GM04504 (cell line): ENCODE data around the gene SSNA1.

Experiments used
- DNase-seq: peaks from one replicate; pipeline ENCODE4 v3.0.0-alpha.2; 2012; ENCODE audit warnings: low read depth

Gene SSNA1

GRCh38 chr9:137168573-137168903, 19.9 kb upstream of the SSNA1 start:
- DNase-seq: no peak

DNA sequence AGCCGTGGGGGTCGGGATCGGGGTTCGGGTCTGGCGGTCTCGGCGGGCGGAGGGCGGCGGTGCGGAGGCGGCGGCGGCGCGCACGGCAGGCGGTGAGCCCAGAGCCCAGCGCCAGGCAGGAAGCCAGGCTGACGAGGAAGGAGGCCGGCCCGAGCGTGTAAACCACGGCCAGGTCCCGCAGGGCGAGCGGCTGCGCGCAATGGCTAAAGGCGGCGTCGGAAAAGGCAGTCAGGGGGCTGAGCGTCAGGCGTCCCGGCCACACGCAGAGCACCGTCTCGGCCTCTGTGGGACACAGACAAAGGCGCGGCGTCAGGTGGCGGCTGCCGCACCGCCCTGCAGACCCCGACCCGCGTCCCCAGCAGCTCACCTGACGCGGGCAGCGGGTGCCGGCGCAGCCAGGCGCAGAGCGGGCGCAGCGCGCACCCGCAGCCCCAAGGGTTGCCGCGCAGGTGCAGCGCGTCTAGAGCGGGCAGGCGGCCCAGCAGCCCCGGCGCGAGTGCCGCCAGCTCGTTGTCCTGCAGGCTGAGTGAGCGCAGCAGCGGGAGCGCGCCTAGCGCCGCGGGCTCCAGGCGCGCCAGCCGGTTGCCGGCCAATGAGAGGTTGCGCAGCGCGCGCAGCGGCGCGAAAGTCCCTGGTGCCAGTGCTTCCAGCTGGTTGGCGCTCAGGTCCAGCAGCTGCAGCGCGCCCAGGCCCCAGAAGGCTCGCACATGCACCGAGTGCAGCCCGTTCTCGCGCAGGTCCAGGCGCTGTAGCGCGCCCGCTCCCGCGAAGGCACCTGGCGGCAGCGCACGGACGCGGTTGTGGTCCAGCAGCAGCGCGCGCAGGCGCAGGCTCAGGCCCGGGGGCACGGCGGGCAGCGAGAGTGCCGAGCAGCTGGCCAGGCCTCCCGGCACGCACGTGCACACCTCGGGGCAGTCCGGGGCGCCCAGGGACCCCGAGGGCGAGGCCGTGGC, 19.3 kb upstream of the SSNA1 start:
- no peak for DNase-seq

DNA sequence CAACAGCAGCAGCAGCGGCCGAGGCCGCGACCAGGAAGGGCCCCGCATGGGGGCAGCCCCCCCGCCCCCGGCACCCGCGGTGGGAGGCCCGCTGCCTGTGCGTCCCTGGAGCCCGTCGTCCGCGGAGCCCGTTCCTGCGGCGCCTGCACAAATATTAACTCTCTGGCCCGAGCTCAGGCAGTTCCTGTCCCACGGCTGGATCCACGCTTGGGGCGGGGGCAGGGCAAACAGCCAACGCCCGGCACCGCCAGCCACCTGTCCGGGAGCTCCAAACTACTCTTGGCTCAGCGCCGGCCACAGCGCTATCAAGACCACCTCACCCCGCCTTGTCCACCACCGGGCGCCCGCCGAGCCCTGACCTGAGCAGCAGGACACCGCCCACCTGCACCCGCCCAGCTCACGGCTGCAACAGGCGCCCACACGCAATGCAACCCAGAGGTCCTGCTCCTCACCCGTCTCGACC, 18.5 kb upstream of the SSNA1 start, which contains the start of gene LRRC26:
TSS of gene LRRC26 (minus strand) at position 156 of the 463 bp plus-strand sequence. CDS start at position 48, 108 bp downstream.
- no peak for DNase-seq

GRCh38 chr9:137170486-137171148, 17.9 kb upstream of the SSNA1 start:
- no peak for DNase-seq

DNA sequence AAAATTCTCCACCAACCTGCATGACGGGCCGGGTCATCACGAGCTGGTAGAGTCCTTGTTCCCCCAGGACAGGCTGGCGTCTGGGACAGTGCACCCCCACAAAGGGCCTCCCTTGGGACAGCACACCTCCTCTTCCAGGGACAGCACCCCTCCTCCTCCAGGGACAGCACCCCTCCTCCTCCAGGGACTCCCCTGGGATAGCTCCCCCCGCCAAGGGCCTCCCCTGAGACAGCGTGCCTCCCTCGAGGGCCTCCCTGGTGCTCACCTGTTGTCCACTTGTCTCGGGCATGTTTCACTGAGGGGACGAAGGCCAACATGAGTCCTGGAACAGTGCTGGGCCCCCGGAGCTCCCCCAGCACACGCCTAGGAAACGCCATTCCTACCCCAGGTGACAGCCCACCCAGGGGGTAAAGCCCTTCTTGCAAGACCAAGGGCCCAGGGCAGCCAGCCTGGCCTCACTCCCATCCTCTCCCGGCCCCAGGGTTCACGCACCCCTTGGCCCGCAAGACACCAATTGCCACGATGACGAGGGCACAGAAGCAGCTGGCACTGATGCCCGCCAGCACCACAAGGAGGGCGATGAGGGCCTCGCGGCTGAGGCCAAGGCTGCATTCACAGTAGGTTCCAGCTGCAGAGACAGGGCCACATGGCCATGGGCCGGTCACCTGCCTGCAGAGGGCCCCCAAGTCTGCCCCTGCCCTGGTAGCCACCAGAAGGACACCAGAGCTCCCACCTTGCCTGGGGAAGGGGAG, 17.2 kb upstream of the SSNA1 start:
- DNase-seq: no peak

GRCh38 chr9:137172901-137173795, 15.3 kb upstream of the SSNA1 start:
- no peak for DNase-seq

GRCh38 chr9:137173796-137174664, 14.4 kb upstream of the SSNA1 start:
- no peak for DNase-seq

DNA sequence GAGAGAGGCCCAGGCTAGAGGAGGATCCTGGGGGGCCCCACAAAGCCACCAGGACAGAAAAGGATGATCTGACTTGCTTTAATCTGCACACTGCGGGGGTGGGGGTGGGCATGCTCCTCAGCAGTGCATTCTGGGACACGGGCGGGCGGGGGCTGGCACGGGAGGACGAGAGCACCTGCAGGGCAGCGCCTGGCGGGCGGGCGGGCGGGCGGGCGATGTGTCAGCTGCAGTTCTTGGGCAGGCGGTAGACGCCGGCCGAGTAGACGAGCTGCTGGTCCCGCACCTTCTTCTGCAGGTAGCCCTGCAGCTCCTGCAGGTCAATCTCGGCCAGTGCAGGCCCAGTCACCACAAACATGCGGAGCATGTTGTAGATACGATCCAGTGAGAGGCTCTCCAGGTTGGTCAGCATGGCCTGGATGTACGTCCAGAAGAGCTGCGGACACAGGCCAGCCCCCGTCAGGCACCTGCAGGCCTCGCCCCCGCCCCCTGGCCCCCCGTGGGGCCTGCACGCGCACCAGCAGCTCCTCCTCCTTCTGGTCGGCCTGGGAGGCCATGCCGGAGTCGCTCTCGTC, 13.7 kb upstream of the SSNA1 start:
- DNase-seq: no peak

DNA sequence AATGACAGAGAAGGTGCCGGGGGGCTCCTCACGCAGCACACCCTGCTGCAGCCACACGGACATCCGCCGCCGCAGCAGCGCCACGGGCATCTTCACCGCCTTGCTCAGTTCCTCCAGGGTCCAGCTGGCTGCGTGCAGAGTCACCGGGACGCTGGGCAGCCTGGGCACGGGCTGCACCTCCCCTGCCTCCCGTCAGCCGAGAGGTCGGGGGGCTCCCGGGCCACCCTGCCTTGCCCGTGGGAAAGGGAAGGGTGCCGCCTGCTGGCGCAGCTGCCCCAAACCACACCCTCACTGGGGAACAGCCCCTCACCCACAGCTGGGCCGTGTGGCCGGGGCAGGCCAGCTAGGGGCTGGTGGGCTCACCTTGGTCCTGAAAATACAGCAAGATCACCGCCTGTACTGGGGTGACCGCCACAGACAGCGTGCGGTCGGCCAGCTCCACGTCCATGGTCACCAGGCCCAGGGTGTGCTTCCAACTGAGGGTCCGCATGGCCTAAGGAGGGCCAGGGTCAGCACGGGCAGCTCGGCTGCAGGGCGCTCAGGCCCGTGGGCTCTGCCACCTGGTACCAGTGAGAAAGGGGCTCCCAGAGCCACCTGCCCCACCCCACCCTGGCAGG, 13.0 kb upstream of the SSNA1 start:
- no peak for DNase-seq

- DNase-seq: no peak
Measured at GRCh38 chr9:137176302-137177182, 11.9 kb upstream of the SSNA1 start.

DNA sequence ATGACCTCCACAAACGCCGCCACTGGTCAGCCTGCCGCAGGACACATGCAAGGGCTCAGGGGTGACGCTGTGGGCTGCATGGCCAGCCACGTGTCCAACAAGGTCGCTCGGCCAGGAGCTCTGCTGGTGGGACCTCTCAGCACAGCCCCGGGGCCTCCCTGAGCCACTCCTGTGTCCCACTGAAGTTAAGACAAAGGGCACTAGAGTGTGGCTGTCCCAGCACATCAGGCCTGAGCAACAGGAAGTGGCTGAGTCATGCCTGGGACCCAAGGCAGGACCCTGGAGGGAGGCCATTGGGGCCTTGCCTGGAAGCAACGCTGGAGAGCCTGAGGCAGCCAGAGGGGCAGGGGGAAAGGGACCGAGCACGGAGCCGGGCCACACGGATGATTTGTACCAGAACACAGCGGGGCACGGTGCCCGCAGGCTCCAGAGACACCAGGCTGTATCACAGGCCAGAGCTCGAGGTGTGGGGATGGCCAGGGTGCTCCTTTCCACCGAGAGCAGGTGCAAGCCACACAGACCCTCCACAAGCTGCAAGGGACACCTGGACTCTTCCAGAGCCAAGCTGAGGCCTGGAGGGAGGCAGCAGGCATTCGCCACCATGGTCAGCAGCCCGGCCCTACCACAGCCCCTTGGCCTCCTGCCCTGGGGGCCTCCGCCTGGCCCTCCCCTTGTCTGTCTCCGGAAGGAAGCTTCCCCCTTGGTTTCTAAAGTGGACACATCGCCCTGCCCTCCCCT, 10.1 kb upstream of the SSNA1 start:
- DNase-seq: no peak

- DNase-seq: no peak
Measured at GRCh38 chr9:137178939-137179630, 9.4 kb upstream of the SSNA1 start.

DNA sequence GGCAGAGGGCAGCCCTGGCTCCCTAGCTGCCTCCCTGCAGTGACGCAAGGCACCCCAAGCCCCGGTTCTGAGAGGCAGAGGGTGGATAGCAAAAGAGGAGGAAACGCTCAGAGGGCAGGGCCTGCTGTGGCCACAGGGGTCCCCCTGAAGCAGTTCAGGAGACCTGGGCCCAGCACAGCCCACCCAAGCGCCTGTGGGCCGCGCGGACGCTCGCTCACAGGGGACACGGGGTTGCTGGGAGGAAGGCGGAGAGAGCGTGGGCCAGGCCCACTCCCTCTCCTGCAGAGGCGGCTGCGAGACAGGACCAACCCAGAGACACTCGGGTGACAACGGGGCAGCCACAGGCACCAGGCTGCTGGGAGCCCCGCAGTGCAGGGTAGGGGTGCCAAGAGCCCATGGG, 8.7 kb upstream of the SSNA1 start:
- DNase-seq: no peak

- DNase-seq: no peak
Measured at GRCh38 chr9:137180491-137180890, 8.0 kb upstream of the SSNA1 start.

GRCh38 chr9:137181680-137182079, 6.8 kb upstream of the SSNA1 start:
- DNase-seq: no peak

DNA sequence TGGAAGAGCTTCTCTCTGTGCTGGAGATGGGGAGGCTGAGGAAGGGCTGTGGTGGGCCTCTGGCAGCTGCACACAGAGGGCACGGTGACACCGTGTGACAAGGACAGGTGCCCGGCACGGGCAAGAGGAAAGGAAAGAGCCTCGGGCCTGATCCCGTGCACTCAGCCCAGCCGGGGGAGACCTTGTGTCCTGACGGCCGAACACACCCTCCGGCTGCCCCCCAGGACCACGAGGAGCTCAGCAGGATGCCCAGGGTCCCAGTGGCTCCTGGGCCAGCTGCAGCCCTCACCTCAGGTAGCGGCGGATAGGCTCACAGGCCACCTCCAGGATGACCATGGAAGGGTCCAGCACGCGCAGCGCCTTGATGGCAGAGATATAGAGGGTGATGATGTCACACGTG, 5.6 kb upstream of the SSNA1 start:
- DNase-seq: no peak

DNA sequence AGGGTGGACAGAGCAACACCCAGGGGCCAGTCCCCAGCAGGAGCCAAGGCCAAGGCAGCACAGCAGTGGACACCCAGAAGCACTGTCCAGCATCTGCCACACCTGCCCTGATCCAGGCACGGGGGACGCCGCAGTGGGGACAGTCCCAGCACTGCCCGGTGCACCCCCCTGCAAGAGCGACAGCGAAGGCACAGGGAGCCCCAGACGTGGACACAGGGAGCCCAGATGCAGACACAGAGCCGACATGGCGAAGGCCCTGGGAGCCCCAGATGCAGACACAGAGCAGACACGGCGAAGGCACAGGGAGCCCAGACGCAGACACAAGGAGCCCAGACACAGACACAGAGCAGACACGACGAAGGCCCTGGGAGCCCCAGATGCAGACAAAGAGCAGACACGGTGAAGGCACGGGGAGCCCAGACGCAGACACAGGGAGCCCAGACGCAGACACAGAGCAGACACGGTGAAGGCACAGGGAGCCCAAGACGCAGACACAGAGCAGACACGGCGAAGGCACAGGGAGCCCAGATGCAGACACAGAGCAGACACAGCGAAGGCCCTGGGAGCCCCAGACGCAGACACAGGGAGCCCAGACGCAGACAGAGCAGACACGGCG, 4.4 kb upstream of the SSNA1 start:
- no peak for DNase-seq
